ENCODE results near the gene CLEC4F.

DNA sequence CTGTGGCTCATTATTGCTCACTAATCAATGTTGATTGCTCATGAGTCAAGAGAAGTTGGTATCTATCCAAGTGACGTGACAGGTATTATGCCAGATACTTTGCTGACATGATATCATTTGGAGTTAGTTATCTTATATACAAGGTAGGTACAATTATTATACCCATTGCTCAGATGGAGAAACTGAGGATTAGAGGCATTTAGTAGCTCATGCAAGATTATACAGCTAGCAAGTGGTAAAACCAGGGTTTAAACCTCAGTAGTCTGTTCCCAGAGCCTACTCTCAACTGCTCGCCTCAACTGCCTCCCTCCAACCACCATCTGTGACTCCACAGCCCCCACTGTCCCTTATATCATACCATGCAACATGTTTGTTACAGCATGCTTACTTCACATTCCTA is 36.1 kb downstream of the CLEC4F start:
- TF ChIP-seq, protein P1, sequence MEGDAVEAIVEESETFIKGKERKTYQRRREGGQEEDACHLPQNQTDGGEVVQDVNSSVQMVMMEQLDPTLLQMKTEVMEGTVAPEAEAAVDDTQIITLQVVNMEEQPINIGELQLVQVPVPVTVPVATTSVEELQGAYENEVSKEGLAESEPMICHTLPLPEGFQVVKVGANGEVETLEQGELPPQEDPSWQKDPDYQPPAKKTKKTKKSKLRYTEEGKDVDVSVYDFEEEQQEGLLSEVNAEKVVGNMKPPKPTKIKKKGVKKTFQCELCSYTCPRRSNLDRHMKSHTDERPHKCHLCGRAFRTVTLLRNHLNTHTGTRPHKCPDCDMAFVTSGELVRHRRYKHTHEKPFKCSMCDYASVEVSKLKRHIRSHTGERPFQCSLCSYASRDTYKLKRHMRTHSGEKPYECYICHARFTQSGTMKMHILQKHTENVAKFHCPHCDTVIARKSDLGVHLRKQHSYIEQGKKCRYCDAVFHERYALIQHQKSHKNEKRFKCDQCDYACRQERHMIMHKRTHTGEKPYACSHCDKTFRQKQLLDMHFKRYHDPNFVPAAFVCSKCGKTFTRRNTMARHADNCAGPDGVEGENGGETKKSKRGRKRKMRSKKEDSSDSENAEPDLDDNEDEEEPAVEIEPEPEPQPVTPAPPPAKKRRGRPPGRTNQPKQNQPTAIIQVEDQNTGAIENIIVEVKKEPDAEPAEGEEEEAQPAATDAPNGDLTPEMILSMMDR (conservative IDR thresholded peaks at IDR 0.05), result no peak
- TF ChIP-seq EZH2 (IDR thresholded peaks at IDR 0.05; ENCODE audit: low read depth), result no peak

Data from PC-9 (cell line).